ENCODE data around the gene ARL10.
"Not testable (repeated sequence)": the region's sequence is repeated elsewhere in the genome, so short reads cannot be mapped to it uniquely, and the experiment has no call there.

The ARL10 gene

GRCh38 chr5:176388444-176389134 is 23.3 kb downstream of the ARL10 start, which contains the start of the genes HIGD2A and NOP16:
Gene HIGD2A, plus strand, starts transcription at chr5:176388751. Its CDS starts 69 bp downstream, at chr5:176388820.
Gene NOP16, minus strand, starts transcription at chr5:176388598. Its CDS starts 59 bp downstream, at chr5:176388539.
- peak; percentile 98 to 99 for DNase-seq (ENCODE audit: low read depth in 2 of 2, low spot score in 1 of 2)

- no peak for DNase-seq (ENCODE audit: low read depth in 2 of 2, low spot score in 1 of 2)
Observed at GRCh38 chr5:176389135-176390123, 24.1 kb downstream of the ARL10 start.

- DNase-seq (ENCODE audit: low read depth in 2 of 2, low spot score in 1 of 2), result no peak
Observed at GRCh38 chr5:176391479-176391878, 26.2 kb downstream of the ARL10 start.

GRCh38 chr5:176391999-176392398 is 26.7 kb downstream of the ARL10 start:
- no peak for DNase-seq (ENCODE audit: low read depth in 2 of 2, low spot score in 1 of 2)

GRCh38 chr5:176392526-176392925 is 27.2 kb downstream of the ARL10 start:
- no peak for DNase-seq (ENCODE audit: low read depth in 2 of 2, low spot score in 1 of 2)

- DNase-seq (ENCODE audit: low read depth in 2 of 2, low spot score in 1 of 2), result no peak
Observed at GRCh38 chr5:176394096-176394495, 28.8 kb downstream of the ARL10 start.

- DNase-seq (ENCODE audit: low read depth in 2 of 2, low spot score in 1 of 2), result no peak
Observed at GRCh38 chr5:176394881-176395675, 29.8 kb downstream of the ARL10 start.

- DNase-seq (ENCODE audit: low read depth in 2 of 2, low spot score in 1 of 2), result no peak
Observed at GRCh38 chr5:176396330-176396729, 31.0 kb downstream of the ARL10 start.

GRCh38 chr5:176397736-176398420 is 32.6 kb downstream of the ARL10 start:
- DNase-seq (ENCODE audit: low read depth in 2 of 2, low spot score in 1 of 2), result no peak

- DNase-seq (ENCODE audit: low read depth in 2 of 2, low spot score in 1 of 2), result no peak
Observed at GRCh38 chr5:176400382-176401156, 35.3 kb downstream of the ARL10 start.

GRCh38 chr5:176401281-176402205 is 36.3 kb downstream of the ARL10 start:
- no peak for DNase-seq (ENCODE audit: low read depth in 2 of 2, low spot score in 1 of 2)

- DNase-seq (ENCODE audit: low read depth in 2 of 2, low spot score in 1 of 2), result no peak
Observed at GRCh38 chr5:176405656-176406435, 40.6 kb downstream of the ARL10 start.

GRCh38 chr5:176406436-176407052 is 41.3 kb downstream of the ARL10 start:
- DNase-seq (ENCODE audit: low read depth in 2 of 2, low spot score in 1 of 2), result no peak

GRCh38 chr5:176407456-176408251 is 42.4 kb downstream of the ARL10 start:
- DNase-seq (ENCODE audit: low read depth in 2 of 2, low spot score in 1 of 2), result no peak

- not testable (repeated sequence) for DNase-seq (ENCODE audit: low read depth in 2 of 2, low spot score in 1 of 2)
Observed at GRCh38 chr5:176408252-176408573, 42.9 kb downstream of the ARL10 start.

GRCh38 chr5:176408590-176408989 is 43.3 kb downstream of the ARL10 start:
- DNase-seq (ENCODE audit: low read depth in 2 of 2, low spot score in 1 of 2), result no peak

- no peak for DNase-seq (ENCODE audit: low read depth in 2 of 2, low spot score in 1 of 2)
Observed at GRCh38 chr5:176409765-176410164, 44.5 kb downstream of the ARL10 start.

Measured in stimulated activated CD8-positive, alpha-beta memory T cell treated with anti-CD3 and anti-CD28 coated beads, Interleukin-4, amount 100 ng/mL, for 1 hour (primary cell).